ENCODE data around the gene NRF1.

Gene NRF1

DNA sequence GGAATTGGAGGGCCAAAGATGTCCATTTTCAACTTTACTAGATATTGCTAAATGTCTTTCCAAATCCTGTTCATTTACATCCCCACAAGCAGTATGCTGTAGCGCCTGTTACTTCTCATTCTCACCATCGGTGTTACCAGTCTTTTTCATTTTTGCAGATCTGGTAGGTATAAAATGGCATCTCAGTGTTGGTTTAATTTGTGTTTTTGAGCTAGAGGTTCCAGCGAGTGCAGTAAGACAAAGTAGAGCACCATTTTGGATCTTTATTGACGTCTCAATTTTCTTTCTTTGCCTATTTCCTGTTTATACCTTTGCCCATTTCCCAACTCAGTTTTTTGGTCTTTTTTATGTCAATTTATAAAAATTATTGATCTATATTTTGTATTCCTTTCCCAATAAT is 55.6 kb downstream of the NRF1 start:
- H3K79me2 ChIP-seq (ENCODE audit: low read length), result peaks cover 5% of the 10 kb centered on the region; the same call in 1 of the 2 replicates
- no peak overlapping the region for H3K27ac ChIP-seq (ENCODE audit: low read length)
- no peak overlapping the region for H3K4me3 ChIP-seq (ENCODE audit: low read length)
- H3K9ac ChIP-seq (ENCODE audit: low read length), result no peak overlapping the region
- no peak for DNase-seq
- H3K36me3 ChIP-seq (replicated peaks; ENCODE audit: insufficient read depth, low read length), result no peaks in the 10 kb centered on the region; the same call in 1 of the 2 replicates
- H3K4me2 ChIP-seq (ENCODE audit: low read depth, low read length), result no peak overlapping the region
- no peaks in the 10 kb centered on the region for H3F3A ChIP-seq (ENCODE audit: insufficient read depth, low read length)
- no peaks in the 10 kb centered on the region for H3K9me2 ChIP-seq (replicated peaks; ENCODE audit: insufficient read depth, low read length)
- TF ChIP-seq EZH2phosphoT487 (IDR thresholded peaks at IDR 0.05; ENCODE audit: low read length) (no peak), EZH2 (optimal IDR thresholded peaks at IDR 0.05; ENCODE audit: low read depth, low read length) (no peak)
- TF ChIP-seq, protein P1, sequence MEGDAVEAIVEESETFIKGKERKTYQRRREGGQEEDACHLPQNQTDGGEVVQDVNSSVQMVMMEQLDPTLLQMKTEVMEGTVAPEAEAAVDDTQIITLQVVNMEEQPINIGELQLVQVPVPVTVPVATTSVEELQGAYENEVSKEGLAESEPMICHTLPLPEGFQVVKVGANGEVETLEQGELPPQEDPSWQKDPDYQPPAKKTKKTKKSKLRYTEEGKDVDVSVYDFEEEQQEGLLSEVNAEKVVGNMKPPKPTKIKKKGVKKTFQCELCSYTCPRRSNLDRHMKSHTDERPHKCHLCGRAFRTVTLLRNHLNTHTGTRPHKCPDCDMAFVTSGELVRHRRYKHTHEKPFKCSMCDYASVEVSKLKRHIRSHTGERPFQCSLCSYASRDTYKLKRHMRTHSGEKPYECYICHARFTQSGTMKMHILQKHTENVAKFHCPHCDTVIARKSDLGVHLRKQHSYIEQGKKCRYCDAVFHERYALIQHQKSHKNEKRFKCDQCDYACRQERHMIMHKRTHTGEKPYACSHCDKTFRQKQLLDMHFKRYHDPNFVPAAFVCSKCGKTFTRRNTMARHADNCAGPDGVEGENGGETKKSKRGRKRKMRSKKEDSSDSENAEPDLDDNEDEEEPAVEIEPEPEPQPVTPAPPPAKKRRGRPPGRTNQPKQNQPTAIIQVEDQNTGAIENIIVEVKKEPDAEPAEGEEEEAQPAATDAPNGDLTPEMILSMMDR (IDR thresholded peaks at IDR 0.05; ENCODE audit: low read length), result no peak
- H3K27me3 ChIP-seq (replicated peaks; ENCODE audit: insufficient read depth, low read length), result no peaks in the 10 kb centered on the region
- no peak overlapping the region for H2AFZ ChIP-seq (ENCODE audit: low read length)
- H4K20me1 ChIP-seq (ENCODE audit: insufficient read depth, low read length), result no peaks in the 10 kb centered on the region
- peaks cover 3% of the 10 kb centered on the region for H3K4me1 ChIP-seq (ENCODE audit: low read length)
- no peaks in the 10 kb centered on the region for H3K9me3 ChIP-seq (replicated peaks; ENCODE audit: insufficient read depth, low read length)

DNA sequence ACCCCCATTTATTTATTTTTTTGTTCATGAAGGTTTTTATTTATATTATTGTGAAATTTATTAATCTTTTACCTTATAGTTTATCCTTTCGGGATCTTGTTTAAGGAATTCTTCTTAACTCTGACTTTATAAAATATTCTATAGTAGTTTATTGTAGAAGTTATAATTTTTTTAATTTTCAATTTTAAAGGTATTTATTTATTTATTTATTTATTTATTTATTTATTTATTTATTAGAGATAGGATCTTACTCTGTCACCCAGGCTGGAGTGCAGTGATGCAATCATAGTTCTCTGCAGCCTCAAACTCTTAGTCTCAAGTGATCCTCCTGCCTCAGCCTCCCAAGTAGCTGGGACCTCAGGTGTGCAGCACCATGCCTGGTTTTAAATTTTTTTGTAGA is 56.0 kb downstream of the NRF1 start:
- Histone ChIP-seq H3K79me2 (ENCODE audit: low read length) (peaks cover 5% of the 10 kb centered on the region; the same call in 1 of the 2 replicates), H3F3A (ENCODE audit: insufficient read depth, low read length) (no peaks in the 10 kb centered on the region), H3K9me3 (replicated peaks; ENCODE audit: insufficient read depth, low read length) (no peaks in the 10 kb centered on the region), H3K9ac (ENCODE audit: low read length) (no peak overlapping the region), H3K36me3 (replicated peaks; ENCODE audit: insufficient read depth, low read length) (no peaks in the 10 kb centered on the region; the same call in 1 of the 2 replicates), H3K4me3 (ENCODE audit: low read length) (no peak overlapping the region), H3K27me3 (replicated peaks; ENCODE audit: insufficient read depth, low read length) (no peaks in the 10 kb centered on the region), H4K20me1 (ENCODE audit: insufficient read depth, low read length) (no peaks in the 10 kb centered on the region), H2AFZ (ENCODE audit: low read length) (no peak overlapping the region), H3K4me2 (ENCODE audit: low read depth, low read length) (no peak overlapping the region), H3K27ac (ENCODE audit: low read length) (no peak overlapping the region), H3K4me1 (ENCODE audit: low read length) (peaks cover 3% of the 10 kb centered on the region), H3K9me2 (replicated peaks; ENCODE audit: insufficient read depth, low read length) (no peaks in the 10 kb centered on the region)
- TF ChIP-seq EZH2 (optimal IDR thresholded peaks at IDR 0.05; ENCODE audit: low read depth, low read length) (no peak), EZH2phosphoT487 (IDR thresholded peaks at IDR 0.05; ENCODE audit: low read length) (no peak)
- TF ChIP-seq, protein P1 (IDR thresholded peaks at IDR 0.05; ENCODE audit: low read length), result no peak
- no peak for DNase-seq

DNA sequence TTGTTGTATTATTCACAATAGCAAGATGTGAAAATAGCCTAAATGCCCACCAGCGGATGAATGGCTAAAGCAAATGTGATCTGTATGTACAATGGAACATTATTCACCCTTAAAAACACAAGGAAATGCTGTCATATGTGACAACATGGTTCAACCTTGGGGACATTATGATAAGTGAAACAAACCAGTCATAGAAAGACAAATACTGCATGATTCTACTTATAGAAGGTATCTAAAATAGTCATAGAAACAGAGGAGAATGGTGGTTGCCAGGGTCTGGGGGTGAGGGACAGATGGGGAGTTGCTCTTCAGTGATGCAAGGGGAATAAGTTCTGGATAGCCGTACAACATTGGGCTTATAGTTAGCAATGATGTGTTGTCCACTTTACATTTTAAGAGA is 58.4 kb downstream of the NRF1 start:
- Histone ChIP-seq H3K9me2 (replicated peaks; ENCODE audit: insufficient read depth, low read length) (no peaks in the 10 kb centered on the region), H3K4me2 (ENCODE audit: low read depth, low read length) (no peak overlapping the region), H3K9ac (ENCODE audit: low read length) (no peak overlapping the region), H4K20me1 (ENCODE audit: insufficient read depth, low read length) (no peaks in the 10 kb centered on the region), H3F3A (ENCODE audit: insufficient read depth, low read length) (no peaks in the 10 kb centered on the region), H3K4me3 (ENCODE audit: low read length) (no peak overlapping the region), H3K27ac (ENCODE audit: low read length) (no peak overlapping the region), H2AFZ (ENCODE audit: low read length) (no peak overlapping the region), H3K27me3 (replicated peaks; ENCODE audit: insufficient read depth, low read length) (no peaks in the 10 kb centered on the region), H3K36me3 (replicated peaks; ENCODE audit: insufficient read depth, low read length) (no peaks in the 10 kb centered on the region; the same call in 1 of the 2 replicates), H3K4me1 (ENCODE audit: low read length) (no peaks in the 10 kb centered on the region), H3K79me2 (ENCODE audit: low read length) (peaks cover 2% of the 10 kb centered on the region; the same call in 1 of the 2 replicates), H3K9me3 (replicated peaks; ENCODE audit: insufficient read depth, low read length) (no peaks in the 10 kb centered on the region)
- TF ChIP-seq EZH2 (optimal IDR thresholded peaks at IDR 0.05; ENCODE audit: low read depth, low read length), result no peak
- TF ChIP-seq EZH2phosphoT487 (IDR thresholded peaks at IDR 0.05; ENCODE audit: low read length), result no peak
- TF ChIP-seq, protein P1 (IDR thresholded peaks at IDR 0.05; ENCODE audit: low read length), result no peak
- DNase-seq, result no peak
